WTC11 (cell line): ENCODE measurements around the gene ZNHIT2.

Source experiments
- CBFB ChIP-seq: sonication (generic); formaldehyde crosslinking; IDR thresholded peaks from 2 replicates; pipeline ENCODE4 v1.8.1; 2022; ENCODE audit warnings: mild to moderate bottlenecking, low read depth, missing genetic modification reagents
- CREM ChIP-seq: sonication (generic); formaldehyde crosslinking; IDR thresholded peaks from 2 replicates; pipeline ENCODE4 v1.8.1; 2022; ENCODE audit warnings: mild to moderate bottlenecking, missing genetic modification reagents, moderate library complexity
- NFYB ChIP-seq: sonication (generic); formaldehyde crosslinking; conservative IDR thresholded peaks from 2 replicates; pipeline ENCODE4 v1.8.0; 2022; ENCODE audit warnings: low read depth, missing genetic modification reagents
- RELA ChIP-seq: sonication (generic); formaldehyde crosslinking; IDR thresholded peaks from 2 replicates; pipeline ENCODE4 v1.8.1; 2022; ENCODE audit warnings: missing genetic modification reagents, mild to moderate bottlenecking, borderline replicate concordance
- TP53 ChIP-seq: sonication (generic); formaldehyde crosslinking; IDR thresholded peaks from 2 replicates; pipeline ENCODE4 v1.8.1; 2023; ENCODE audit warnings: mild to moderate bottlenecking, missing genetic modification reagents
- ZNF423 ChIP-seq: fragments of 250-450 bp; sonication (Bioruptor Pico); IDR thresholded peaks from 2 replicates; pipeline ENCODE4 v2.1.2; 2022; ENCODE audit warnings: mild to moderate bottlenecking, moderate library complexity
- TF ChIP-seq, protein P1 (sequence below): fragments of 200-600 bp; IDR thresholded peaks from 2 replicates; pipeline ENCODE4 v1.8.0; 2022; ENCODE audit warnings: antibody characterized with exemption
- TF ChIP-seq, protein P2 (sequence below): sonication (generic); formaldehyde crosslinking; IDR thresholded peaks from 2 replicates; pipeline ENCODE4 v1.8.1; 2023; ENCODE audit warnings: mild to moderate bottlenecking, missing genetic modification reagents, moderate library complexity
- TF ChIP-seq, protein P3 (sequence below): sonication (generic); formaldehyde crosslinking; IDR thresholded peaks from 2 replicates; pipeline ENCODE4 v1.8.0; 2023; ENCODE audit warnings: missing genetic modification reagents, mild to moderate bottlenecking, borderline replicate concordance
- TF ChIP-seq, protein P4 (sequence below): sonication (generic); formaldehyde crosslinking; IDR thresholded peaks from 2 replicates; pipeline ENCODE4 v1.8.1; 2022; ENCODE audit warnings: mild to moderate bottlenecking, moderate library complexity, missing genetic modification reagents

DNA sequence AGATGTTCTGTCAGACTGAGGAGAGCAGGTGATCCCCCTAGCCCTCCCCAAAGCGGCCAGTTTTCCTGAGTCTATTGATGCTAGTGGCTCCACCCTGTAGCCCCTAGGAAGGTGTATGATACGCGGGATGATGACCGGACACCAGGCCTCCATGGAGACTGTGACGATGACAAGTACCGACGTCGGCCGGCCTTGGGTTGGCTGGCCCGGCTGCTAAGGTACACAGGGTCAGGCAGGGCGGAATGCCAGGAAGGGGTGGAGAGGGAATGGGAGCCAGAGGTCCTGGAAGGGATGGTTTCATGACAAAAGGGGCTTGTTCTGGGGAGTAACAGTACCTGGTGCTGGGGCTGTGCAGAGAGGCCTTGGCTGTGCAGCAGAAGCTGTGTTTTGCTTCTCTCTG, 30.3 kb downstream of the ZNHIT2 start:
- TF ChIP-seq, protein P1, sequence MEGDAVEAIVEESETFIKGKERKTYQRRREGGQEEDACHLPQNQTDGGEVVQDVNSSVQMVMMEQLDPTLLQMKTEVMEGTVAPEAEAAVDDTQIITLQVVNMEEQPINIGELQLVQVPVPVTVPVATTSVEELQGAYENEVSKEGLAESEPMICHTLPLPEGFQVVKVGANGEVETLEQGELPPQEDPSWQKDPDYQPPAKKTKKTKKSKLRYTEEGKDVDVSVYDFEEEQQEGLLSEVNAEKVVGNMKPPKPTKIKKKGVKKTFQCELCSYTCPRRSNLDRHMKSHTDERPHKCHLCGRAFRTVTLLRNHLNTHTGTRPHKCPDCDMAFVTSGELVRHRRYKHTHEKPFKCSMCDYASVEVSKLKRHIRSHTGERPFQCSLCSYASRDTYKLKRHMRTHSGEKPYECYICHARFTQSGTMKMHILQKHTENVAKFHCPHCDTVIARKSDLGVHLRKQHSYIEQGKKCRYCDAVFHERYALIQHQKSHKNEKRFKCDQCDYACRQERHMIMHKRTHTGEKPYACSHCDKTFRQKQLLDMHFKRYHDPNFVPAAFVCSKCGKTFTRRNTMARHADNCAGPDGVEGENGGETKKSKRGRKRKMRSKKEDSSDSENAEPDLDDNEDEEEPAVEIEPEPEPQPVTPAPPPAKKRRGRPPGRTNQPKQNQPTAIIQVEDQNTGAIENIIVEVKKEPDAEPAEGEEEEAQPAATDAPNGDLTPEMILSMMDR: no peak
- TF ChIP-seq TP53 (CRISPR knock-in tag) (no peak), NFYB (CRISPR knock-in tag) (no peak), CBFB (no peak), ZNF423 (CRISPR knock-in tag) (no peak), CREM (CRISPR knock-in tag) (no peak), RELA (no peak)
- TF ChIP-seq, protein P2, sequence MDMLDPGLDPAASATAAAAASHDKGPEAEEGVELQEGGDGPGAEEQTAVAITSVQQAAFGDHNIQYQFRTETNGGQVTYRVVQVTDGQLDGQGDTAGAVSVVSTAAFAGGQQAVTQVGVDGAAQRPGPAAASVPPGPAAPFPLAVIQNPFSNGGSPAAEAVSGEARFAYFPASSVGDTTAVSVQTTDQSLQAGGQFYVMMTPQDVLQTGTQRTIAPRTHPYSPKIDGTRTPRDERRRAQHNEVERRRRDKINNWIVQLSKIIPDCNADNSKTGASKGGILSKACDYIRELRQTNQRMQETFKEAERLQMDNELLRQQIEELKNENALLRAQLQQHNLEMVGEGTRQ (CRISPR knock-in tag): no peak
- TF ChIP-seq, protein P3, sequence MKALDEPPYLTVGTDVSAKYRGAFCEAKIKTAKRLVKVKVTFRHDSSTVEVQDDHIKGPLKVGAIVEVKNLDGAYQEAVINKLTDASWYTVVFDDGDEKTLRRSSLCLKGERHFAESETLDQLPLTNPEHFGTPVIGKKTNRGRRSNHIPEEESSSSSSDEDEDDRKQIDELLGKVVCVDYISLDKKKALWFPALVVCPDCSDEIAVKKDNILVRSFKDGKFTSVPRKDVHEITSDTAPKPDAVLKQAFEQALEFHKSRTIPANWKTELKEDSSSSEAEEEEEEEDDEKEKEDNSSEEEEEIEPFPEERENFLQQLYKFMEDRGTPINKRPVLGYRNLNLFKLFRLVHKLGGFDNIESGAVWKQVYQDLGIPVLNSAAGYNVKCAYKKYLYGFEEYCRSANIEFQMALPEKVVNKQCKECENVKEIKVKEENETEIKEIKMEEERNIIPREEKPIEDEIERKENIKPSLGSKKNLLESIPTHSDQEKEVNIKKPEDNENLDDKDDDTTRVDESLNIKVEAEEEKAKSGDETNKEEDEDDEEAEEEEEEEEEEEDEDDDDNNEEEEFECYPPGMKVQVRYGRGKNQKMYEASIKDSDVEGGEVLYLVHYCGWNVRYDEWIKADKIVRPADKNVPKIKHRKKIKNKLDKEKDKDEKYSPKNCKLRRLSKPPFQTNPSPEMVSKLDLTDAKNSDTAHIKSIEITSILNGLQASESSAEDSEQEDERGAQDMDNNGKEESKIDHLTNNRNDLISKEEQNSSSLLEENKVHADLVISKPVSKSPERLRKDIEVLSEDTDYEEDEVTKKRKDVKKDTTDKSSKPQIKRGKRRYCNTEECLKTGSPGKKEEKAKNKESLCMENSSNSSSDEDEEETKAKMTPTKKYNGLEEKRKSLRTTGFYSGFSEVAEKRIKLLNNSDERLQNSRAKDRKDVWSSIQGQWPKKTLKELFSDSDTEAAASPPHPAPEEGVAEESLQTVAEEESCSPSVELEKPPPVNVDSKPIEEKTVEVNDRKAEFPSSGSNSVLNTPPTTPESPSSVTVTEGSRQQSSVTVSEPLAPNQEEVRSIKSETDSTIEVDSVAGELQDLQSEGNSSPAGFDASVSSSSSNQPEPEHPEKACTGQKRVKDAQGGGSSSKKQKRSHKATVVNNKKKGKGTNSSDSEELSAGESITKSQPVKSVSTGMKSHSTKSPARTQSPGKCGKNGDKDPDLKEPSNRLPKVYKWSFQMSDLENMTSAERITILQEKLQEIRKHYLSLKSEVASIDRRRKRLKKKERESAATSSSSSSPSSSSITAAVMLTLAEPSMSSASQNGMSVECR (CRISPR knock-in tag): no peak
- TF ChIP-seq, protein P4, sequence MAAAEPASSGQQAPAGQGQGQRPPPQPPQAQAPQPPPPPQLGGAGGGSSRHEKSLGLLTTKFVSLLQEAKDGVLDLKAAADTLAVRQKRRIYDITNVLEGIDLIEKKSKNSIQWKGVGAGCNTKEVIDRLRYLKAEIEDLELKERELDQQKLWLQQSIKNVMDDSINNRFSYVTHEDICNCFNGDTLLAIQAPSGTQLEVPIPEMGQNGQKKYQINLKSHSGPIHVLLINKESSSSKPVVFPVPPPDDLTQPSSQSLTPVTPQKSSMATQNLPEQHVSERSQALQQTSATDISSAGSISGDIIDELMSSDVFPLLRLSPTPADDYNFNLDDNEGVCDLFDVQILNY (CRISPR knock-in tag): no peak
